ENCODE results near the gene C2orf78.

DNA sequence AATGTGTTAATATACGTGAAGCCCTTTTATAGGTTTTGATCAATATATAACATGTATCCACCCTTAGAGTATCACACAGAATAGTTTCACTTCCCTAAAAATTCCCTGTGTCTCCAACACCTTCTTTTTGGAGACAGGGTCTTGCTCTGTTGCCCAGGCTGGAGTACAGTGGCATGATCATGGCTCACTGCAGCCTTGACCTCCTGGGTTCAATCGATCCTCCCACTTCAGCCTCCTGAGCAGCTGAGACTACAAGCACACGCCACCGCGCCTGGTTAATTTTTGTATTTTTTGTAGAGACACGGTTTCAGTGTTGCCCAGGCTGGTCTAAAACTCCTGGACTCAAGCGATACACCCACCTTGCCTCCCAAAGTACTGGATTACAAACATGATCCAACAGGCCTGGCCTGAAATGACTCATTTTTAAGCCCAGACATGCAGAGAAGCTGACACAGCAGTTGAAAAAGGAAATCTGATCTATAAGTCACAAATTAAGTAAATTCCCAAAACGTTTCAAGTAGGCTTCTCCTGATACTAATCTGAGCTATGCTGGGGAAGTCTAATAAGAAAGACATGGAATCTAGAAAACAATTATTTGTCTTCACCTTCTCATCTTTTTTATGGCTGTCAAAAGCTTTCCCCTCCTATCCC lies 7.0 kb upstream of the C2orf78 start:
- TF ChIP-seq POLR2A (IDR thresholded peaks at IDR 0.05; ENCODE audit: low read length) (no peak), GATA1 (IDR thresholded peaks at IDR 0.05; ENCODE audit: low read depth, low read length) (no peak)

Measured in erythroblast (primary cell).